Stimulated activated CD4-positive, alpha-beta T cell treated with anti-CD3 and anti-CD28 coated beads, Interleukin-12 subunit alpha, Interleukin-12 subunit beta, amount 100 ng/mL, for 48 hours (primary cell): Measurements from ENCODE around the gene CRB1.
A peak's percentile ranks its signal among the peaks of the same experiment; 100 is the strongest.
"Not testable (repeated sequence)": the region's sequence is repeated elsewhere in the genome, so short reads cannot be mapped to it uniquely, and the experiment has no call there.

Experiments
- DNase-seq, 3 donors: peaks; one replicate each; pipeline ENCODE4 v3.0.0-alpha.2; 2020; ENCODE audit warnings: low read depth in 2 of 3, low spot score in 1 of 3

CRB1 gene

DNA sequence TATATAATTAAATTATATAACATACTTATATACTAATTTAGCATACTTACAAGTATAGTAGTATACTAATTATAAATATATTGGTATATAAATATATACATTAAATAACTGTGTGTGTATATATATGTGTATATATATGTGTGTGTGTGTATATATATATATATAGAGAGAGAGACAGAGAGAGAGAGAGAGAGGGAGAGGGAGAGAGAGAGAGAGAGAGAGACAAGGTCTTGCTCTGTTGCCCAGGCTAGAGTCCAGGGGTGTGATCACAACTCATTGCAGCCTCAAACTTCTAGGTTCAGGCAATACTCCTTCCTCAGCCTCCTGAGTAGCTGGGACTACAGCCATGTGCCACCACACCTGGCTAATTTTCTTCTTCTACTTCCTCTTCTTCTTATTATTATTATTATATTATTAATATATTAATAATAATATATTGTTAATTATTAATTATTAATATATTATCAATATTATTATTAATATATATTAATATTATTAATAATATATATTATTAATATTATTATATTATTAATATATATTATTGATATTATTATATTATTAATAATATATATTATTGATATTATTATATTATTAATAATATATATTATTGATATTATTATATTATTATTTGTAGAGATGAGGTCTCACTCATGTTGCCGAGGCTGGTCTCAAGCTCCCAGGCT, 185.5 kb downstream of the CRB1 start:
- no peak for DNase-seq

GRCh38 chr1:197462539-197462938, 194.5 kb downstream of the CRB1 start:
- no peak for DNase-seq

DNA sequence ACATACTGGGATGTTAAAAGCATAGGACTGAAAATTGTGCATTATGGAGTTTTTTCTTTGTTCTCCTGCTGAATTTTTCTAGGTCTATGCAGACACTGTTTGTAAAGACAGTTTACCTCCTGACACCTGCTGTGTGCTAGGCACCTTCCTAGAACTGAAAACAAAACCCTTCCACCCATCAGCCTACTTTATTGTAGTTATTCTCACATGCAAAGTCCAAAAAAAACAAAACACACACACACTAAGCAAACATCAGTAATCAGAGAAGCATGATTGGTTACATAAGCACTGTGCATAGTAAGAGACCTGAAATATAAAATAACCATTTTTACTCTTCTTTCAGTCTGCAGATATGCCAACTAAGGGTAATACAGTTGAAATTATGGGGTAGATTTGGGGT, 195.1 kb downstream of the CRB1 start:
- no peak for DNase-seq

DNA sequence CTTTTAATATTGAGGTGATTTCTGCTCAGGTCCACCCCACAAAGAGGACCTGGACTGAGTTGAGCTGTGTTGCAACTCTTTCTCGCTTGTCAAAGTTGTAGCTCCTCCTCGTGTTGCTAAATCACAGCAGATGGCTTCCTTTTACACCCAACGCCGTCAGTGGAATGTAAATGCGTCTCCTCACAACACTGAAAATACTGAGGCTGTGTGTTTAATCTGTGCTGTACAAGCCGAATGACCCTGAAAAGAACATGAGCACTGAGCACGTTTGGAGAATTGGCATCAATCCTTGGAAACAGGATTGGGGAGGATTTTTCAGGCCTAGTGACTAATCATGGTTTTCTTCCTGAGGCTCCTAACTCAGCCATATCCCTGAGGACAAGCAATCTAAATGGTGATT, 196.0 kb downstream of the CRB1 start:
- no peak for DNase-seq

- no peak for DNase-seq
Measured at GRCh38 chr1:197465528-197466327, 197.7 kb downstream of the CRB1 start.

DNA sequence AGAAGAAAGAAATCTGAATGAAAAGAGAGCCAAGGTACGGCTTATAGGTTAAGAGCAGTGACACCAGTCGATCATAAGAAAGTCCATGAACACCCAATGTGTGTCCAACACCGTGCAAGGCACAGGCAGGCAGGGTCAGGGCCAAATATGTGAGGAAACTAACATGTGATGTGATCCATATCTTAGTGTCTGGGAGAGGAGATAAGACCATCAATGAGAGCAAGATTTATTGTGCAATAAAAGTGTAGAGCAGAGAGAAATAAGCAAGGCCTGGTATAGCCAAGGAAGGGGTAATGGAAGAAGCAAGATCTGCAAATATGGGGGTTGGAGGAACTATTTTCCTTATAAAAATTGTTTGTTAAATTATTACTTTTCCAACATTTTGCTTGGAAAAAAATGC, 198.8 kb downstream of the CRB1 start:
- no peak for DNase-seq

GRCh38 chr1:197467881-197468280, 199.8 kb downstream of the CRB1 start:
- DNase-seq, result no peak

- no peak for DNase-seq
Measured at GRCh38 chr1:197468543-197469175, 200.6 kb downstream of the CRB1 start.

- no peak for DNase-seq
Measured at GRCh38 chr1:197469620-197470210, 201.7 kb downstream of the CRB1 start.

DNA sequence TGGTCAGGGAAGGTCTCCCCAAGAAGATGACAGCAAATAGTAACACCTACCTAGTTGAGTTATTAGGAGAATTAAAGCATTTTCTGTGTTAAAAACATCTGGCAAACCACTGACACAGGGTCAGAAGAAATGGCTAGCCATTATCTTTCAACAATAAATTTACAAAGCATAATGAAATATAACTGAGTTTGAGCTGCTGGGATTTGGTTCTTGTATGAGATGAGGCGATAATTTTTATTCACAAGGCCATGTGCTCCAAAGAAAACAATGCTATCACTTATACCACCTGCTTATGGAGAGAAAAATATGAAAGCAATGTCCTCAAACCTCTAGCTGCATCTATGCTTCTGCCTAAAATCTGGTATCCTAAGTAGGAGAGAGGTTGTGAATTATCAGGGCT, 202.3 kb downstream of the CRB1 start:
- no peak for DNase-seq

GRCh38 chr1:197471248-197471985, 203.4 kb downstream of the CRB1 start:
- no peak for DNase-seq

DNA sequence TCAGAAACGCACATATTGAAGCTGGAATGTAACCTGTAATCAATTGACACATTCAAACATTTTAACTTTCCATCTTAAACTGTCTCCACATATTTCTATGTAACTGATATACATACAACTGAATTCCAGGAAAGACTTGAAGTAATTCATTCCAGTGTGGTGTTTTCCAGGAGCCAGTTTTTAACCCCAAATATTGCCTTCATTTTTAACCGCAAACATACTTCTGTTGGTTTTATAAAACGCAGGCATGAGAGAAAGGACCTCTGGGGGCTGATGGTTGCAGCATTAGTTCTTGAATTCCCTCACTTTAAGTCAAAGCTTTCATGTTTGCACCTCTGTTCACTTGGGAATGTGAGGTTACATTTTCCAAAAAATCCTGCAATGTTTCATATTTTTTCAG, 204.1 kb downstream of the CRB1 start:
- DNase-seq, result no peak

DNA sequence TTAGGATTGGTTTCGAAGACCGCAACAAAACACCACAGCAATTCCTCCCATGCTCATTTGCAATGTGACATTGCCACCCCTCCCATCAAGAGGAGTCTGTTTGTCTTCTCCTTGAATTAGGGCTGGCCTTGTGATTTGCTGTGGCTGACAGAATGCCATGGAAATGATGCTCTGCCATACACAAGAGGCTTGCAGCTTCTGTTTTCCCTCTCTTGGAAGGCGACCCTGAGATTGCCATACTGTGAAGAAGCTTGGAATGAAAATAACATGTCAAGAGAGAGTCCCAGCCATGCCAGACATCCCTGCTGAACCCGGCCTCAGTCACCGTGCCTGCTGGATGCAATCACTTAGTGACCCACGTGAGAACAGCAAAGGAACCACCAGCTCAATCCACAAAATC, 212.4 kb downstream of the CRB1 start:
- no peak for DNase-seq

DNA sequence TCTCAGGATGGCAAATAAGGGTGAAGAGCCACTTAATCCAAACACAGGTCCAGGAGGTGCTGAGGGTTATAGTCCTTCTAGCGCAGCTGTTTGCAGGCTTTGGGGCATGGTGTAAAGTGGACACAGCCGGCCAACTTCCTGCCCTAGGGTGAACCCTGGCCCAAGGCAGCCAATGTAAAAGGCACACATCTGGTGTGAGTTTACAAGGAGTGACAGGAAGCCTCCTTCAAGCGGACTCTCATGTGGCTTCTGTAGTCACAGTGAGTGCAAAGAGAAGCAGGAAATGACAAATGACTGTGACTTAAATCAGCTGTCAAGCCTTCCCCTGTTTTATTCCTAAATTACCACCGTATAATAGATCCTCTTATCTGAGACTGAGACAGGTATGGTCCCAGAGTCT, 213.0 kb downstream of the CRB1 start:
- DNase-seq, result peak in 1 of 3 donors; percentile 2

DNA sequence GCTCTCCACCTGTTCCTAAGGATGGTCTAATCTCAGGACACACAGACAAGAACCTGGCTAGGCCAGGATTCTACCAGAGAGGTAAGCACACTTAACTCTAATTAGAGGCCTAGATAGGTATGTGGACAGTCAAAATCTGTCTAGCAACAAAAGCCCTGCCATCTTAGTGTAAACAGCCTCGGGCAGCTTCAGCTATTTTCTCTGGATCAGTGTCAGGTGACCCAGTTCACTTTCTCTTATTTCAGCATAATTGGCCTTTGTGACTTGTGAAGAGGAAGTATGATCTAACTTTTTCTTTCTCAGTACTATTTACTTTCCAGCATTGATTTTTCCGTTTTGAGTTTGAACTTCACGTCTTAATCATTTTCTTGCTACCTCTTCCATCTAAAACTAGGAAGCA, 217.7 kb downstream of the CRB1 start:
- no peak for DNase-seq

- no peak for DNase-seq
Measured at GRCh38 chr1:197486946-197487345, 218.9 kb downstream of the CRB1 start.

- not testable (repeated sequence) for DNase-seq
Measured at GRCh38 chr1:197491505-197491904, 223.5 kb downstream of the CRB1 start.

- no peak for DNase-seq
Measured at GRCh38 chr1:197496722-197497121, 228.7 kb downstream of the CRB1 start.

DNA sequence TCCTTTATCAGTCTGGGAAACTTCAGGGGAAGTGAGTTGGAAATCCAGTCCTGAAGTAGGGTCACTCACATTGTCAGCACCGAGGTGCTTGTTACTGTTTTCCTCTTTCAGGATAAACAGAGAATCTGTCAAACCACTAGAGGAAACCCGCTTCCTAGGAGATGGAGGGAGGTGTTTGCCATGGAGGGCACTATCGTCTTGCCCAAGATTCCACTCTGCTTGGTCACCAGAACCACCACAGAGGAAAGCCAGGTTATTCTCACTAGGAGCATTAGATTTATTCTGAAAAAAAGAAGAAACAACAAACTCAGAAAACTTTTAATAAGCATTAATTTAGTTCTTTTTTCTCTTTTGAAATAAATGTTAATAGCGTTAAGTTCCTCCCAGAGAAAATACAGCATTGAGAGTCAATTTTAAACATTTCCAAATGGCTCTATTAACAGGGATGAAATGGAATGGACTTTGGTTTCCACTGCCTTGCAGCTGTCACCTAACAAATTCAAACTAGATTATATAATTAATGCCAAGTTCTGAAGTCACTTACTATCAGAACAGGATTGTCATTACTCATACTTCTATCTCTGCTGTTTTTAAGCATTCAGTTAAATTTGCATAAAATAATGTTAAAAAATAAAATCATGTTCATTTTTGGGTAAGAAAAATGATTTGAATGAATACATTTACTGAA, 242.8 kb downstream of the CRB1 start:
- DNase-seq, result no peak

GRCh38 chr1:197515421-197515820, 247.4 kb downstream of the CRB1 start:
- no peak for DNase-seq
